Measurements from ENCODE around the gene OR8B8. TPM values are rescaled to one million over a fixed set of nuclear protein-coding genes. Genes with fewer than 3 reads are reported as not detected.
A peak's percentile ranks its signal among the peaks of the same experiment; 100 is the strongest.
"Not testable (repeated sequence)": the region's sequence is repeated elsewhere in the genome, so short reads cannot be mapped to it uniquely, and the experiment has no call there.

The OR8B8 gene
- total RNA-seq: not detected

- intact Hi-C loops (cut with DNase I): no loop called here
- DNase-seq (ENCODE audit: low spot score): no peak
- ATAC-seq: no peak
Measured at GRCh38 chr11:124445646-124446150, at the start of gene OR8B8. Gene OR8B8, minus strand, starts transcription at chr11:124445696. Its CDS starts 4,611 bp downstream, at chr11:124441085.

- intact Hi-C loops (cut with DNase I): no loop called here
- DNase-seq (ENCODE audit: low spot score) (no peak), ATAC-seq (no peak)
Measured at GRCh38 chr11:124493016-124493655, 47.6 kb upstream of the OR8B8 start.

- intact Hi-C loops (cut with DNase I): no loop called here
- no peak for DNase-seq (ENCODE audit: low spot score)
- no peak for ATAC-seq
Measured at GRCh38 chr11:124483422-124483821, 37.9 kb upstream of the OR8B8 start.

- ATAC-seq: no peak
- intact Hi-C loops (cut with DNase I): no loop called here
- no peak for DNase-seq (ENCODE audit: low spot score)
Measured at GRCh38 chr11:124482362-124483147, 37.1 kb upstream of the OR8B8 start.

GRCh38 chr11:124481365-124482323, 36.1 kb upstream of the OR8B8 start:
- DNase-seq (ENCODE audit: low spot score) (no peak), ATAC-seq (peak; percentile 90)
- intact Hi-C loops (cut with DNase I): no loop called here

- no peak for DNase-seq (ENCODE audit: low spot score)
- intact Hi-C loops (cut with DNase I): no loop called here
- no peak for ATAC-seq
Measured at GRCh38 chr11:124479561-124479960, 34.1 kb upstream of the OR8B8 start.

- intact Hi-C loops (cut with DNase I): no loop called here
- ATAC-seq: no peak
- DNase-seq (ENCODE audit: low spot score): no peak
Measured at GRCh38 chr11:124475265-124475664, 29.8 kb upstream of the OR8B8 start.

- ATAC-seq: no peak
- no peak for DNase-seq (ENCODE audit: low spot score)
- intact Hi-C loops (cut with DNase I): no loop called here
Measured at GRCh38 chr11:124474779-124475178, 29.3 kb upstream of the OR8B8 start.

- no peak for ATAC-seq
- intact Hi-C loops (cut with DNase I): no loop called here
- no peak for DNase-seq (ENCODE audit: low spot score)
Measured at GRCh38 chr11:124474079-124474478, 28.6 kb upstream of the OR8B8 start.

- intact Hi-C loops (cut with DNase I): no loop called here
- ATAC-seq: no peak
- DNase-seq (ENCODE audit: low spot score): no peak
Measured at GRCh38 chr11:124473476-124473875, 28.0 kb upstream of the OR8B8 start.

GRCh38 chr11:124470561-124471227, 25.2 kb upstream of the OR8B8 start:
- DNase-seq (ENCODE audit: low spot score): no peak
- intact Hi-C loops (cut with DNase I): no loop called here
- ATAC-seq: peak; percentile 36

- ATAC-seq: no peak
- intact Hi-C loops (cut with DNase I): no loop called here
Measured at GRCh38 chr11:124467381-124467927, 22.0 kb upstream of the OR8B8 start.

GRCh38 chr11:124465368-124465767, 19.9 kb upstream of the OR8B8 start:
- intact Hi-C loops (cut with DNase I): no loop called here
- DNase-seq (ENCODE audit: low spot score) (no peak), ATAC-seq (no peak)

More at GRCh38 chr11:124467381-124467927, 22.0 kb upstream of the OR8B8 start:
- DNase-seq (ENCODE audit: low spot score): no peak

GRCh38 chr11:124463990-124464389, 18.5 kb upstream of the OR8B8 start:
- ATAC-seq (no peak), DNase-seq (ENCODE audit: low spot score) (no peak)
- intact Hi-C loops (cut with DNase I): no loop called here

GRCh38 chr11:124463324-124463723, 17.8 kb upstream of the OR8B8 start:
- no peak for ATAC-seq
- intact Hi-C loops (cut with DNase I): no loop called here
- DNase-seq (ENCODE audit: low spot score): no peak

- ATAC-seq (no peak), DNase-seq (ENCODE audit: low spot score) (no peak)
- intact Hi-C loops (cut with DNase I): no loop called here
Measured at GRCh38 chr11:124460459-124460858, 15.0 kb upstream of the OR8B8 start.

GRCh38 chr11:124459379-124459778, 13.9 kb upstream of the OR8B8 start:
- intact Hi-C loops (cut with DNase I); DNase-seq (ENCODE audit: low spot score); ATAC-seq: not testable (repeated sequence)

- DNase-seq (ENCODE audit: low spot score) (no peak), ATAC-seq (no peak)
- intact Hi-C loops (cut with DNase I): no loop called here
Measured at GRCh38 chr11:124454552-124454951, 9.1 kb upstream of the OR8B8 start.

All from sciatic nerve (tissue), 2 donors.